AG08395 (cell line): Measurements from ENCODE around the gene DAD1.
A peak's percentile ranks its signal among the peaks of the same experiment; 100 is the strongest.
"Not testable (repeated sequence)": the region's sequence is repeated elsewhere in the genome, so short reads cannot be mapped to it uniquely, and the experiment has no call there.

ENCODE experiments used
- DNase-seq: peaks from one replicate; pipeline ENCODE4 v3.0.0; 2012; ENCODE audit warnings: mixed read lengths, low spot score

The DAD1 gene

GRCh38 chr14:22567437-22567836 is 21.6 kb downstream of the DAD1 start:
- DNase-seq: no peak

GRCh38 chr14:22566845-22567244 is 22.2 kb downstream of the DAD1 start:
- no peak for DNase-seq

- DNase-seq: not testable (repeated sequence)
Measured at GRCh38 chr14:22566266-22566665, 22.8 kb downstream of the DAD1 start.

GRCh38 chr14:22565391-22565945 is 23.6 kb downstream of the DAD1 start:
- DNase-seq: no peak

- no peak for DNase-seq
Measured at GRCh38 chr14:22564463-22564862, 24.6 kb downstream of the DAD1 start.

- DNase-seq: no peak
Measured at GRCh38 chr14:22563987-22564386, 25.0 kb downstream of the DAD1 start.

GRCh38 chr14:22561661-22562579 is 27.1 kb downstream of the DAD1 start:
- DNase-seq: no peak

- DNase-seq: no peak
Measured at GRCh38 chr14:22561366-22561660, 27.7 kb downstream of the DAD1 start.

GRCh38 chr14:22560662-22561365 is 28.2 kb downstream of the DAD1 start:
- DNase-seq: no peak

GRCh38 chr14:22559041-22559440 is 30.0 kb downstream of the DAD1 start:
- DNase-seq: no peak

GRCh38 chr14:22558221-22558913 is 30.7 kb downstream of the DAD1 start:
- DNase-seq: no peak

- DNase-seq: no peak
Measured at GRCh38 chr14:22557846-22558220, 31.2 kb downstream of the DAD1 start.

GRCh38 chr14:22556990-22557623 is 31.9 kb downstream of the DAD1 start:
- DNase-seq: peak; percentile 82

- no peak for DNase-seq
Measured at GRCh38 chr14:22556021-22556989, 32.7 kb downstream of the DAD1 start.

- no peak for DNase-seq
Measured at GRCh38 chr14:22555384-22556011, 33.5 kb downstream of the DAD1 start.

- no peak for DNase-seq
Measured at GRCh38 chr14:22554498-22555383, 34.3 kb downstream of the DAD1 start.

- not testable (repeated sequence) for DNase-seq
Measured at GRCh38 chr14:22553861-22554497, 35.0 kb downstream of the DAD1 start.

GRCh38 chr14:22553445-22553844 is 35.6 kb downstream of the DAD1 start:
- no peak for DNase-seq

- no peak for DNase-seq
Measured at GRCh38 chr14:22552827-22553076, 36.3 kb downstream of the DAD1 start.
